Measurements from ENCODE around the gene ARHGAP10.

- TF ChIP-seq CTCF (IDR thresholded peaks at IDR 0.05), result no peak
- no peak for TF ChIP-seq EZH2 (IDR thresholded peaks at IDR 0.05)
These were observed 218.4 kb downstream of the ARHGAP10 start for GRCh38 chr4:147950261-147950660.

All from neural progenitor cell (in vitro differentiated cells).